Spleen (tissue), 11 donors: ENCODE measurements around the gene ALKBH4. TPM values are rescaled to one million over a fixed set of nuclear protein-coding genes. Genes with fewer than 3 reads are reported as not detected.
"Not testable (repeated sequence)": the region's sequence is repeated elsewhere in the genome, so short reads cannot be mapped to it uniquely, and the experiment has no call there.

Experiments
- DNase-seq: peaks from one replicate; pipeline ENCODE4 v3.0.0-alpha.2; 2020
- H3K27ac ChIP-seq, 8 donors: fragments of 200-600 bp; sonication (generic) in 7 of 8; 1 replicate in 4 of 8; 2 replicates in 4 of 8; pipeline versions ENCODE4 v1.5.0 to v1.8.0; 2016 to 2021; ENCODE audit warnings: inconsistent platforms in 4 of 8, mild to moderate bottlenecking in 4 of 8, moderate library complexity in 1 of 8
- H3K27me3 ChIP-seq, 7 donors: fragments of 200-600 bp; sonication (generic) in 6 of 7; replicated peaks in 1 of 7; 1 replicate in 4 of 7; 2 replicates in 3 of 7; pipeline versions ENCODE4 v1.5.0 to v1.8.0; 2016 to 2021; ENCODE audit warnings: inconsistent platforms in 3 of 7, mild to moderate bottlenecking in 1 of 7
- H3K36me3 ChIP-seq, 6 donors: fragments of 200-600 bp; sonication (generic) in 5 of 6; 1 replicate in 4 of 6; 2 replicates in 2 of 6; pipeline versions ENCODE4 v1.5.0 to v1.8.0; 2016 to 2021; ENCODE audit warnings: inconsistent platforms in 2 of 6
- H3K4me1 ChIP-seq, 6 donors: fragments of 200-600 bp; sonication (generic) in 5 of 6; 1 replicate in 3 of 6; 2 replicates in 3 of 6; pipeline versions ENCODE4 v1.5.0 to v1.8.0; 2016 to 2021; ENCODE audit warnings: inconsistent platforms in 3 of 6
- H3K4me3 ChIP-seq, 8 donors: fragments of 200-600 bp; sonication (generic) in 7 of 8; 1 replicate in 4 of 8; 2 replicates in 4 of 8; pipeline versions ENCODE4 v1.5.0 to v1.8.0; 2016 to 2021; ENCODE audit warnings: inconsistent platforms in 4 of 8, mild to moderate bottlenecking in 4 of 8, moderate library complexity in 2 of 8
- H3K9me3 ChIP-seq, 8 donors: fragments of 200-600 bp; sonication (generic) in 7 of 8; 1 replicate in 4 of 8; 2 replicates in 4 of 8; pipeline versions ENCODE4 v1.5.0 to v1.8.0; 2016 to 2021; ENCODE audit warnings: inconsistent platforms in 4 of 8
- CTCF ChIP-seq, 11 experiments: fragments of 200-600 bp in 7 of 11; fragments of 450-650 bp in 4 of 11; sonication (generic) in 4 of 11; IDR thresholded peaks in 8 of 11; conservative IDR thresholded peaks in 3 of 11; 1 replicate in 7 of 11; 2 replicates in 4 of 11; pipeline versions ENCODE4 v1.4.0 to v1.8.0; 2016 to 2021; ENCODE audit warnings: antibody characterized with exemption in 11 of 11, inconsistent platforms in 4 of 11, mild to moderate bottlenecking in 1 of 11
- POLR2A ChIP-seq, 3 donors: fragments of 450-650 bp; IDR thresholded peaks; one replicate each; pipeline ENCODE4 v1.5.1; 2017; ENCODE audit warnings: antibody characterized with exemption in 3 of 3, mild to moderate bottlenecking in 1 of 3
- POLR2AphosphoS5 ChIP-seq, 3 donors: sonication (generic); formaldehyde crosslinking; IDR thresholded peaks; one replicate each; pipeline ENCODE4 v1.5.1; 2017; ENCODE audit warnings: antibody characterized with exemption in 3 of 3
- WGBS, 5 donors: extraction: QIAGEN DNeasy Blood & Tissue Kit in 3 of 5; methylation state at CpG; one replicate each; pipeline versions ENCODE4 v1.1.5 to v1.1.7; 2013 to 2018; 5-methylcytosine and 5-hydroxymethylcytosine counted together
- intact Hi-C: fragments of 100-400 bp; cut with DNase I; formaldehyde crosslinking; loops from one replicate; pipeline ENCODE4 v1.15.0; 2023; ENCODE audit warnings: low total_unique reads
- polyA plus RNA-seq, 3 donors: library from polyadenylated mRNA; stranded (reverse); fragments of 200-250 nt; gene quantifications; one replicate each; pipeline ENCODE4 v1.2.1, GENCODE V29; 2013
- total RNA-seq, 7 donors: library from RNA; depleted of rRNA in 3 of 7; stranded (reverse); fragments of >200 nt in 3 of 7; fragmentation: NEBNext Ultra II Directional in 4 of 7; extraction: Animal tissue kit (Norgen Biotek cat#: 25700) in 4 of 7; gene quantifications; one replicate each; pipeline versions ENCODE4 v1.1.0 to v1.2.1, GENCODE V29; 2016 to 2021
- donor health status: healthy with polysubstance abuse.
- donor health status: DM: no; HTN: no; CAD: no; lungs with moderate emphysema.
- donor health status: DM: no; HTN: no; CAD: no.
- donor health status: Bipolar disorder and iron deficiency.
- donor health status: healthy.
- donor health status: DM: no; HTN: no; CAD: no.
- donor health status: DM: yes; HTN: yes; CAD: no.

ALKBH4 gene
- total and polyA plus RNA-seq, 10 donors = 9.0 to 15.1 (median 10.6) TPM

- intact Hi-C loops = not testable (repeated sequence)
- peak; percentile 77 for DNase-seq
These were observed 15.4 kb upstream of the ALKBH4 start for GRCh38 chr7:102479982-102480637.

GRCh38 chr7:102479209-102479584 is 14.5 kb upstream of the ALKBH4 start:
- Histone ChIP-seq H3K4me3 (peak overlapping the region in 1 of 8 donors; percentile 71), H3K27ac (peak overlapping the region in 1 of 8 donors; percentile 80), H3K36me3 (peaks cover 0 to 15% (median 2%) of the 10 kb centered on the region in 6 donors)
- H3K27me3 ChIP-seq, DNase-seq, intact Hi-C loops, H3K9me3 ChIP-seq, H3K4me1 ChIP-seq: not testable (repeated sequence)
- WGBS, 5 donors = 0 to 2% methylated on average over 1 to 2 of the region's 10 CpGs; no CpG with 5 or more reads in 3 of the 5 donors

More at GRCh38 chr7:102479982-102480637, 15.4 kb upstream of the ALKBH4 start:
- H3K36me3 ChIP-seq, H3K4me1 ChIP-seq, H3K27me3 ChIP-seq, H3K4me3 ChIP-seq, H3K27ac ChIP-seq, H3K9me3 ChIP-seq: not testable (repeated sequence)
- WGBS, 5 donors = 4 to 18% (median 10%) methylated on average over 5 to 8 of the region's 11 CpGs
- peak in 1 of 3 donors; percentile 38 for TF ChIP-seq POLR2AphosphoS5 (IDR thresholded peaks at IDR 0.05)
- TF ChIP-seq CTCF (IDR thresholded peaks at IDR 0.05 in 8 of 11, conservative IDR thresholded peaks at IDR 0.05 in 3 of 11) = peak in 10 of 11 experiments; percentile 14 to 59 (median 47)

GRCh38 chr7:102478314-102479208 is 13.9 kb upstream of the ALKBH4 start, which contains the start of gene POLR2J:
POLR2J (minus strand) TSS chr7:102478922; CDS start chr7:102478860, 62 bp downstream.
- H3K4me1 ChIP-seq, H3K27me3 ChIP-seq, intact Hi-C loops, H3K9me3 ChIP-seq: not testable (repeated sequence)
- DNase-seq = peak; percentile 96
- Histone ChIP-seq H3K4me3 (peak within 1 kb of the TSS in 6 of 8 donors; percentile 37 to 71 (median 48)), H3K27ac (peak within 1 kb of the TSS in 5 of 8 donors; percentile 51 to 81 (median 78)), H3K36me3 (peaks cover 0 to 21% (median 4%) of the 10 kb centered on the region in 6 donors)
- WGBS, 5 donors = 0 to 1% (median 0%) methylated on average over 19 to 53 of the region's 72 CpGs
- TF ChIP-seq POLR2AphosphoS5 (IDR thresholded peaks at IDR 0.05) (peak; percentile 64 to 84 (median 81)), POLR2A (IDR thresholded peaks at IDR 0.05) (peak in 1 of 3 donors; percentile 23), CTCF (IDR thresholded peaks at IDR 0.05 in 8 of 11, conservative IDR thresholded peaks at IDR 0.05 in 3 of 11) (peak in 8 of 11 experiments; percentile 43 to 83 (median 56))

- peaks cover 0 to 58% (median 25%) of the 10 kb centered on the region in 6 donors for H3K36me3 ChIP-seq
- peak; percentile 38 for DNase-seq
- intact Hi-C loops, H3K9me3 ChIP-seq, H3K4me3 ChIP-seq, H3K27ac ChIP-seq, H3K4me1 ChIP-seq, H3K27me3 ChIP-seq: not testable (repeated sequence)
- 82 to 94% (median 90%) methylated on average over 4 to 12 of the region's 19 CpGs; no CpG with 5 or more reads in 1 of the 5 donors for WGBS, 5 donors
These were observed 10.2 kb upstream of the ALKBH4 start for GRCh38 chr7:102474736-102475435.

GRCh38 chr7:102474116-102474515 is 9.5 kb upstream of the ALKBH4 start:
- intact Hi-C loops, H3K4me3 ChIP-seq, H3K27me3 ChIP-seq, H3K9me3 ChIP-seq, H3K27ac ChIP-seq: not testable (repeated sequence)
- Histone ChIP-seq H3K4me1 (peaks cover 0 to 15% (median 3%) of the 10 kb centered on the region in 6 donors), H3K36me3 (peaks cover 0 to 65% (median 29%) of the 10 kb centered on the region in 6 donors)
- DNase-seq = peak; percentile 56
- 81 to 96% (median 88%) methylated on average over 5 to 11 of the region's 14 CpGs; no CpG with 5 or more reads in 1 of the 5 donors for WGBS, 5 donors
